HG03175 (cell line): ENCODE data around the gene CNTNAP2.
"Not testable (repeated sequence)": the region's sequence is repeated elsewhere in the genome, so short reads cannot be mapped to it uniquely, and the experiment has no call there.

Experiments
- ATAC-seq: cut with Tn5 transposase; IDR thresholded peaks from one replicate; pipeline ENCODE4 v1.9.1; 2021; ENCODE audit warnings: mild to moderate bottlenecking, moderate library complexity; ENCODE audit not compliant: unreplicated experiment

Gene CNTNAP2

DNA sequence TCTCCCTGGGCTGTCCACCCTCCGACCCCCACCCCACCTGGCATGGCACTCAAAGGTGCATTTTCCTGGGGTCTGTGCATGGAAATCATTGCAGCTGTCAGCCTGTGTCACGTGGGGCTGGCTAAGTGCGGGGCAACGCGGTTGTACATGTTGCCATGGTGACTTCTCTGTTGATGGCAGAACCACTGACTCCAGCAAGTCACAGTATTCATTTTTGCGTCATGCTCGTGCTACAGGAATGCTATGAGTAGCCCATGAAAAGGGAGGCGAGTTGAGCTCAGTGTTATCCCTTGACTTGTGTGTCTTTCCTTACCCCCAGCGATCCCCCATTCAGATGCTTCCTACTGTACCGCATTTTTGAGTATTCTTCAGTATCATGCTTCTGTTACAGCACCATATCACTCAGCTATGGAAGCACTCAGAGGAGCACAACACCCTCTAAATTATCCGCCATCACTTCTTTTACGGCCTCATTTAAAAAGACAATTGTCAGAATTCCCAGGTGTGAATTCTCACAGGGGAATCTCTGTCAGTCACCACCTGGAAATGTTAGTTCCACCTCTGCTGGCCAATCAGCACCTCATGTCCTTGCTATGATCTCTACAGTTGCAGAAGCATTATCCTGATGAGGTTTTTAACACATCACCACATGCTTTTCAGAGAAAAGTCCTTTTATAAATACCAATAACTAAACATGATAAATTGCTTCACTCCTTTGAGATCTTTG lies 2279.6 kb downstream of the CNTNAP2 start:
- ATAC-seq: no peak

DNA sequence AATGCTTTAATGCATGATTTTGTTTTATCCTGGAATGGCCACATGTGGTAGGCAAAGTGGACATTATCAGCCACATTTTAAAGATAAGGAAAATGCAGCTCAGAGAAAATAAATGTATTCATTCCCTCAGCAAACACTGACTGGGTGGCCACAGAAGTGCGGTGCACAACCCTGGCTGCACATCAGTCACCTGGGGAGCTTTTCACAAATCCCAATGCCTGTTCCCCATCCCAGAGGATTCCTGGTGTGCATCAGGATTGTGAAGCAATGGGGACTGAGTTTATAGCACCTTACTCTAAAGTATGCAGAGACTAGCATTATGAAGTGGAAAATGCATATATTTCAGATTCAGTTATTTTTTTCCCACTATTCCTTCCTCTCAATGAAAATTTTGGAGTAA lies 2280.5 kb downstream of the CNTNAP2 start:
- no peak for ATAC-seq

DNA sequence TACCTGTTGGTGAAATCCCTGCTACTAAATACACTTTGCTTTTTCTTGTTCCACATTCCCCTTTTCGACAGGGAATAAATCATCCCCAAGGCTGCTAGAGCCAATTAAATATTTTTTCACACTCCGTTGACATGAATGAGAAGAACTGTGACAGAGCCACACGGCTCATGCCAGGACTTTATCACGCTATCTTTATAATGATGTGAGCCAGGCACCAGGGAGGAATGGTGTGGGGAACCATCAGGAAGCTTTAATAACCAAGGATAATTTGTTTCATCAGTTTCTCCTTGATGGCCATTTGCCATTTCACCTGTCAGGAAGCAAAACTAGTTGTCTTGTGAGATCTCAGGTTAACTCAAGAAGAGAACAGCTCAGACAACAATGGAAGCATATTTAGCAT lies 2280.9 kb downstream of the CNTNAP2 start:
- no peak for ATAC-seq

DNA sequence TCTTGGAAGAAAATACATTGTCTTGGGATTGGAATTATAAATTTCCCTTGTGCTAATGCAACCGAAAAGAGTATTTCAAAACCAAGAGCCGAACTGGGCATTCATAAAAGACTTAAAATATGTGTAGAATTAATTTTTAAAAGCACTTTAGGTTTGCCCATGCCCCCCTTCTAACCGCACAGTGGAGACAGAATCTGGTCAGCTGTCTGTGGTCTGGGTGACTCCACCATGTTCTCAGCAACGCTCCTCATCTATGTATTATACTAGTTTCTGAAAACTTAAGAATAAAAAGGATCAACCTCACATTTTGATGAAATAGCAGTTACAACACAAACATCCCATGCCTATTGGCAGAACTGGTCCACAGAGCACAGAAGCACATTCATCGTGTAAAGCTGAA lies 2281.4 kb downstream of the CNTNAP2 start:
- peak; percentile 72 for ATAC-seq

DNA sequence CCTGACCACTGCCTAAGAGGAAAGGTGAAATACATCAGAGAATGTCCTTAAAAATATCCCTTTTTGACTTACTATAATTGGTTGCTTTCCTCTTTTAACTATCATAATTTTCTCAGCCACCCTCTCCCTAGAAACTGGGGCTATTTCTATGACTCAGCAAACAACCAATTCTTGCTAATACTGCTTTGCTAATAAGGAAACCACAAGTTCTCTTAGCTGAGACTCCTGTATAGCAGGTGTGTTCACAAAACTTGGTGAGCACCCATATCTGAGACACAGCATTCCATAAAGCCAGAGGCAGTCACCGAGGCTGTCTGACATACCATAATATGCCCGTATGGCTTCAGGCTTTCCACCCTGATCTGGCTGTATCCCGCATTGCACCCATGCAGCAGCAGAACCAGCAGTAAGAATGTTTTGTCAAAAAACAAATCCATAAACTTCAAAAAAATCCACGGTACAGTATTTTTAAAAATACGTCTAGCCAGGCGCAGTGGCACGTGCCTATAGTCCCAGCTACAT lies 2282.3 kb downstream of the CNTNAP2 start:
- peak; percentile 88 for ATAC-seq

DNA sequence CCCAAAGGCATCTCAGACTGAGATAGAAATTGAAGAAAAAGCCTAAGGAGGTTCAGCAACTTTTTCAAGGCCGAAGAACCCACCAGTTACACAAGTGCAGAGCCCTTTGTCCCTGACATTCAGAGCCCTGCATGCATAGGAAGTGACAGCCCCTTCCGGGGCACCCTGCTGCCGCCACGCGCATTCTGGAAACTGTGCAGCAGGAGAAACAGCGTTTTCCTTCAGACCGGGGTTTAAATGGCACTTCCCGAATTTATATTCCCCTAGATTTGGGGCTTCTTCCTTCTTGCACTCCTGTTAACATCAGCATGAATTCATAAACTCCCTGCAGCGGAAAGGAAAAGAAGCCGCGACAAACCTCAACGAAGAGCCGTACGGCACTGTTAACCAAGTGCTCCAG lies 2283.5 kb downstream of the CNTNAP2 start:
- ATAC-seq: no peak

DNA sequence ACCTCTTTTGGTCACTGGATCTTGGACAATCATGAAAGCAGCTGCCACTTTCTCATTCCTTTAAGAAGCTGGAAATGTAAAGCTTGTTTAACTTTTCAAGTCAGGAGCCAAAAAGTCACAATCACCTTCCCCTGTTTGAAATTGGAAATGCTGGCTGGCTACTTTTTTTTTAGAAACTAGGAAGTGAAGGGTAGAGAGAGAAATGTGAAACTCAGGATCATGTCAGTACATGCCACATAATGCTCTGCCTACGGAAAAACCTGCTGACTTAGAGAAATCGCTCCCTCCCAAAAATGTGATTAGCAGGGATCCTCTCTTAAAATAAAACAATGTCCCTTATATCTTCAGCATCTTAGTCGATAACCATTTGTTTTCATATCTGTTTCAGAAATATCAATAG lies 2285.6 kb downstream of the CNTNAP2 start:
- no peak for ATAC-seq

DNA sequence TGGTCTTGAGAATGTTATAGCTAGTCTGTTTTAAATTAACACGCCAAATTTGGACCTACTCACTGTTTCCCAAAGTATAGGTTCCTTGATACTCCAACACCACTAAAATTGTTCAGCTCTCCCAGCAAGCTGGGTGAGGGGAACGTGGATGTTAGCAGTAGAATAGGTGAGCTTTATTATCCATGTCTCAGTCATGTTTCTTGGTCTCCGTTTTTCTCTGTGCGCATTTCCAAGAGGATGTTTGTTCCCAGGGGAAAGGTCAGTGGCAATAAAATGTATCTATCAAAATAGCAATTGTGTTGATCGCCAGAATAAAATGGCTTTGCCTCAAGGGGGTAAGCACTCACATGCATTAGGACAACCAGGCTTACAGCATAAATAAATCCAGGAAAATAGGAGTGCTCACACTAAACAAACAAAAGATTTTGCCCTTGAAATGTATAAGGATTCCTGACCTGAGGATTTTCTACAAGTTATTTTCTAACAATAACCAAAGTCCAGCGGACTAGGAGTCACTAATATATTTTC lies 2286.9 kb downstream of the CNTNAP2 start:
- no peak for ATAC-seq

DNA sequence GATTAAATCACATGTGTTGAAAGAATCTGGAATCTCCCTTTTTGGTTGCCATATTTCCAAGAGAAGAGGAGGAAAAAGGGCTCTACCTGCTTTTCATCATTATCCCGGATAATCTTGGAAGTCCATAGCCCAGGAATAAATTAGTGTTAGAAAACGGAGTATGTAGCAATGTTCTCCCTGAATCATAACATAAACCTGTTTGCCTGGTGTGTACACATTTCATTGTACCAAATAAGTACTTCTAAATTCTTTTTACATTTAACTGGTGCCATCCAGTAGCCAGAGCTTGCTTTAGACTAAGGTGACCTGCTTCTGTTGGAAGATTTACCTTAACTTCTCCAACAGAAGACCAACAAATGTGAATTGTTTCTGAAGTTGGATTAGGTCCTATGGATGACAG lies 2291.7 kb downstream of the CNTNAP2 start:
- ATAC-seq: no peak

DNA sequence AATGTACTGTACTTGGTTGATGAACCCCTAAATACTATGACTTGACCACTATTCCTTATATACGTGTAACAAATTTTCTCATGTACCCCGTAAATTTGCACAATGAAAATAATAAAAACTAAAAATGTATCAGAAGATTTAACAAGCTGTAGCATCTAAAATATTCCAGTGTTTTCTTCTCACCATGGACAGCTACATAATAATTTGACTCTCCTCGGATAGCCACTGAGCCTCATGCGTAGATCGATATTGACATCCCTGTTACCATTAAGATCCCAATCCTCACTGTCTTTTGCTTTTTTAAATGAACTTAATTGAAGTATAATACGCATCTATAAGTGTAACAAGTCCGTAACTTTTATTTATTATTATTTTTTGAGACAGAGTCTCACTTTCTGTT lies 2294.3 kb downstream of the CNTNAP2 start:
- no peak for ATAC-seq

DNA sequence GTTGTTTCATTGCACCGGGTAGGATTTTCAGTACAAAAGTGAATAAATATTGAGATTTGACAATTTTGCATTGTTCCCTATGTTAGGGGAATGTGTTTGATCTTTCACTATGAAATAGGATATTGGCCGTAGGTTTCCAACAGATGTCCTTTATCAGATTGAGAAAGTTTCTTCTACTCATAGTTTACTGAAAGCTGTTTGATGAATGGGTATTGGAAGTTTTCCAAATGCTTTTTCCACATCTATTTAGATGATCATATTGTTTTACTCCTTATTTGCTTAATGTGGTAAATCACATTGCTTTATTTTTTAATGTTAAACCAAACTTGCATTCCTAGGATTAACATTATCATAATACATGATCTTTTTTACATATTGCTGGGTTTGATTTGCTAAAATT lies 2296.1 kb downstream of the CNTNAP2 start:
- no peak for ATAC-seq

DNA sequence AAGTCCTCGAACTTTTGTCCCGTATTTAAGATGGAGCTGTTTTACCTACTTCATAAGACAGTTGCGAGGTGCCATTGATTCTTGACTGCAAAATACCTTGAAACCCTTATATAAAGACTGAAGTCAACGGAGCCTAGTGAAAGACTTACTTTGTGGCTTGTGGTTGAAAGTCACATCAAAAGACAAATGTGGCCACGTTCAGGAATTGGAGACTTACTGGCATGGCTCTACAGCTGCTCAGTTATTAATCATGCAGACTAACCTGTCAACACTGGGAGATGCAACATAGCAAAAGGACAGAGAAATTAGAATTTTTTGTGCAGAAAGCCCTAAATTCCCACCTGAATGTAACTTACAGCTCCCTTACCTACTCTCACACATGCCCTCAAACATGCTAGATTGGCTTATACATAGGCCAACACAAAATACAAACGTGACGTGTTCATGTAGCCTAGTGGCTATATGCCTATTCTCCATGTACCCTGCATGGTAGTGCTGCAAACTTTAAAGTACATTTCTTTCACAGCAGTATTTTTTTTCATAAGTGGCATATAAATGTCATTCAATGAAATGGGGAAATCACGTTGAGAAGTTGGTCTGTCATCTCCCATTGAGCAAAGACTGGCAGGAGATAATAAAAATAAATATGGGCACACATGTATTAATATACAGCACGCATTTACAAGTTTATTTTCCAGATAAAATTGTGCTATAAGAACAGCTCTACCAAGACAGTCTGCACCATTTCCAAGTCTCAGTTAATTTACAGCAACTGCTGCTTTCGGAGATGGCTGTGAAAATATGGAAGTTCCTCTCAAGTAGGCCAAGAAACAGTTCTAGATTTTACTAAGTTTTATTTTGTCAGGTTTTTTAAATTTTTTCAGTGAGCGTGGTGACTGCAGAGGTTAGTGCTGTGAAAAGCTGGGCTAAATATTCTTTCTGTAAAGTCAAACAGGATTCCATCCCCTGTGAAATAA lies 2303.5 kb downstream of the CNTNAP2 start:
- peak; percentile 82 for ATAC-seq

DNA sequence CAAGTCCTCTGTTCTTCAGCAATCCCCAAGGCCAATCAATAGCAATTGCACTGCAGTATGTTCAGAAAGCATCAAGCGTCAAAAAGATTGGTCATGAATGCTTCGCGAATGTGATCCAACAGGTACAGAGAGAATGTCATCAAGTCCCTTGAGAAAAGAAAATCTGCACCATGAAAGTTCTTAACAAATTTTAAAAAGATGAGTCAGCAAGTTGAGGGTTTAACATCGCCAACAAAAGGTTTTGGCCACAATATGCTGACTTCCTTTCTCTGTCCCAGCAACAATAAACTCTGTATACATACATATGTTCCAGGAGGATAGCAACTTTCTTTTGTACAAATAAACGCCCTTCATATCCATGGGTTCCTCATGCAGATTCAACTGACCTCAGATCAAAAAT lies 2305.4 kb downstream of the CNTNAP2 start:
- ATAC-seq: no peak

DNA sequence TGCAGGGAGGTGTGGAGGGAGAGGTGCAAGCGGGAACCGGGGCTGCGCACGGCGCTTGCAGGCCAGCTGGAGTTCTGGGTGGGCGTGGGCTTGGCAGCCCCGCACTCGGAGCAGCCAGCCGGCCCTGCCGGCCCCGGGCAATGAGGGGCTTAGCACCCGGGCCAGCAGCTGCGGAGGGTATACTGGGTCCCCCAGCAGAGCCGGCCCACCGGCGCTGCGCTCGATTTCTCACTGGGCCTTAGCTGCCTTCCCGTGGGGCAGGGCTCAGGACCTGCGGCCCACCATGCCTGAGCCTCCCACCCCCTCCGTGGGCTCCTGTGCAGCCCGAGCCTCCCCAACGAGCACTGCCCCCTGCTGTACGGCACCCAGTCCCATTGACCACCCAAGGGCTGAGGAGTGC lies 2309.8 kb downstream of the CNTNAP2 start:
- not testable (repeated sequence) for ATAC-seq

DNA sequence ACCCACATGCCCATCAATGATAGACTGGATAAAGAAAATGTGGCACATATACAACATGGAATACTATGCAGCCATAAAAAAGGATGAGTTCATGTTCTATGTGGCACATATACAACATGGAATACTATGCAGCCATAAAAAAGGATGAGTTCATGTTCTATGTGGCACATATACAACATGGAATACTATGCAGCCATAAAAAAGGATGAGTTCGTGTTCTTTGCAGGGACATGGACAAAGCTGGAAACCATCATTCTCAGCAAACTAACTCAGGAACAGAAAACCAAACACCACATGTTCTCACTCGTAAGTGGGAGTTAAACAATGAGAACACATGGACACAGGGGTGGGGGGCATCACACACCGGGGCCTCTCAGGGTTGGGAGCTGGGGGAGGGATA lies 2314.1 kb downstream of the CNTNAP2 start:
- not testable (repeated sequence) for ATAC-seq

DNA sequence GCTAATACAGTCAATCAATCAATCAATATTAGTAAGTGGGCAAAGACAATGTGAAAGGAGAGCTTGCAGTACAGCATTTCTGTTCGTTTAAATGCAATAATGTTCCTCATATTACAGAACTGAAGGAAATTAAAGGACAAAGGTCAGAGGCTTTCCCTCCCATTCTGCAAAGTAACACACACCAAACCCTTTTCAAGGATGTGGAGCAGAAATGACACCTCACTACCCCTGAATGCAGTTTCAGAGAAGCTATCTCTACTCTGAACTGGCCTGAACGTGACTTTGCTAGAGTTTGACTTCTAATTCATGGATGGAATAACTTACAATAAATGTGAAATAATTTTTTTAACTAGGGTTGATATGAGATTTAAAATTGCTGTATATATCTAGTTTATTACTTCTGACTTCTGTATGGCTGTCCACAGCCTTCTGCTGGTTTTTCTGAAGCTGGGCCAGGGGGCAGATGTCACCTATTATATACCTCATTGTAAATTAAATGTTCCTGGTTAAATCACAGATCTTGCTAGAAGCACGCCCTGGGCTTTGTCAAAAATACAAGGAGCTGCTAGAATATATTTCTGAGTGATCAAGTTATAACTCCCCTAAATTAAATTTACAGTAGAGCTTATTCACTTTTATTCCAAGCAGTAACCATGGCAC lies 2317.1 kb downstream of the CNTNAP2 start:
- ATAC-seq: no peak

DNA sequence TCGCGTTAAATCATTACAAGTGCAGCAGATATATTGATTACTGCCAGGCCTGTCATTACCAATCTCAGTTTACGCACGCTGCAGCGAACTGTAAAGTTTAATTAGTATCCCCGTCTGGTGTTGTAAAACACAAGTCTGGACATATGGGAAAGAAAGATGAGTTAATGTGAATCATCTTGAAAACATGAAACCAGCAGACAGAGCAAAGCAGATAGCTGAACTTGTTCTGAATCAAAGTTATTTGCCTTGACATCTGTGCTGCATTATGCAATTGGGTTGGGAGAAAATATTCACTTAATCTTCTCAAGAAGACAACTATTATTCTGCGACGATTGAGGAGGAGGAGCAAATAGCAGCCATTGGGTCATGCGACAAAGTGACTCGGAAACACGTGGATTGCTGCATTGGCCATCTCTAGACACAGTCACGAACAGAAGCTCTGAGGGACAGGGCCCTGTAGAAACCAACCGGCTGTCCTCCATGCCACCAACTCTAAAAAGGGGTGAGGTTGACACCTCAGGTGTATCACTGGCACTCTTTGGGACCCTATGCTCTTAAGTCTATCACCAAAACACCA lies 2317.7 kb downstream of the CNTNAP2 start:
- no peak for ATAC-seq

DNA sequence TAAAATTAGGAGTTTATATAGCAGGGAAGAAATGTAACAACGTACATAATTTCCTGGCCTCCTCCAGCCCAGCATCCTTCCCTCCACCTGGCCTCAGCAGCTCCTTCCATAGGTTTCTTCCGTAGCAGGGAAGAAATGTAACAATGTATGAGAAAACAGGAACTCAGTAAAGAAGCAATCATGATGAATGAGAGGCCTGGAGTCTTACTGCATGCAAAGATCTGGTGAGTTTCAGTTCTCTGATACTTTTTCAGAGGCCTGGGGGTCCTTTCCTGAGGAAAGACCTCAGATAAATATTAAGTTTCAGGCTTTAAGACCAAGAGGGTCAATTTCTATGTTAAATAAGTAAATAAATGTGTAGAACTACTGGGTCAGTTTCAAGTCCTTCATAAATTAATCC lies 2318.3 kb downstream of the CNTNAP2 start:
- ATAC-seq: no peak

DNA sequence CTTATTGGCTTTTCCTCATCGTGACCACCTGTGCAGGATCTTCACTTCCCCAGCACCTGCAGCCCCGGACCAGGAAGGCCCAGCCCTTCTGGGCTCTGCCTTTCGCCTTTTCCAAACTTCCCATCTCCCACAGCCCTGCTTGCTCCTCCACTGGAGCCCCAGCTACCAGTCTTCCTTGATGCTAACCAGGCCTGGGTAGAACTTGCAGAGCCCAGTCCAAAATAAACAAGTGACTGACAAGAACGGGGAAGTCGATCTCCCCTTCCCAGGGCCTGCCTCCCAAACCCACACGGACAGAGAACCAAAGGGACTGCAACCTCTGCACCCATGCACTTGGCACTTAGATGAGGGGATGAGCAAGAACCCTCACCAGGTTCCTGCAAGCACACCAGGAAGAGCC lies 2319.1 kb downstream of the CNTNAP2 start:
- ATAC-seq: no peak

DNA sequence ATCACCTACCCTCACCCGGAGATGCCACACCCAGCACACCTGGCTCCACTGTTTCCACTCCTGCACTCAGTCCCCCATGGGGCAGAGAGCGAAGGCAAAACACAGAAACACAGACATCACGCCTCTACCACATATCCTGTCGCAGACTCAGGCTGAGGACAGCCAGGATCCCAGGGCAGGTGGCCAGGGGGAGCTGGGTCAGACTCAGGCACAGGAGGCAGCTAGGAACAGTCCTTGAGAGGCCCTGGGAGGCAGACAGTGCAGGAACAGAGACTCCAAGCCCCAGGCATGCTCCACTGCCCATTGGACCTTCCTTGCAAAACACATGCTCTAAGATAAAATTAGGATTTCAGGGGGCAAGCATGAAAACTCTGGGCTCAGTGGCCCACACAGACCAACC lies 2319.5 kb downstream of the CNTNAP2 start:
- no peak for ATAC-seq

DNA sequence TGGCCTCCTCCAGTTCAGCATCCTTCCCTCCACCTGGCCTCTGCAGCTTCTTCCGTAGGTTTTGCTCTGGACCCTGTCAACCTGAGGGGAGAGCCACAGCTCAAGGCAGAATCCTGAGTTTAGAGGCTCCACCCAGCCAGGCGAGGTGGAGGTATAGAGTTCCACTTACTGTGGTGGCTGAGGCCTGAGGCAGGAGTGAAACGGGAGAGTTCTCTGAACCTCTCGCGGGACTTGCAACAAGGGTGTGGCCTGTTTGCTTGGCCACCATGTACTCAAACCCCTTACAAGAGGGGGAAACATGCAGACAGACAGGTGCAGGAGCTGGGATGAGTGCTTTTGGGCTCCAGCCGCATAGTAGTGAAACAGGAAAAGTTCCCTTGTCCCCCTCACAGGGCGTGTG lies 2320.0 kb downstream of the CNTNAP2 start:
- no peak for ATAC-seq
